ENCODE measurements around the gene NISCH. TPM values are rescaled to one million over a fixed set of nuclear protein-coding genes. Genes with fewer than 3 reads are reported as not detected.
A peak's percentile ranks its signal among the peaks of the same experiment; 100 is the strongest.

NISCH gene
- total and polyA plus RNA-seq, 2 donors (not counting 1 experiment from before 2014, with no cell fraction given): 130 to 169 TPM

- Histone ChIP-seq H3K79me2 (ENCODE audit: control insufficient read depth, insufficient read depth, low read length) (peaks cover 37% of the 10 kb centered on the region), H3K27ac (ENCODE audit: low read length in 2 of 2) (no peak overlapping the region), H3K27me3 (replicated peaks in 1 of 4; ENCODE audit: control extremely low read depth in 1 of 4, control insufficient read depth in 3 of 4, insufficient read depth in 4 of 4, low read length in 3 of 4) (peaks cover 0 to 2% (median 0%) of the 10 kb centered on the region in 4 experiments), H4K20me1 (ENCODE audit: control insufficient read depth, insufficient read depth, low read length, poor library complexity, severe bottlenecking) (no peaks in the 10 kb centered on the region), H2AFZ (ENCODE audit: insufficient read depth, low read depth, low read length, poor library complexity, severe bottlenecking) (no peak overlapping the region), H3K4me1 (ENCODE audit: control insufficient read depth in 2 of 2, insufficient read depth in 2 of 2, low read length in 2 of 2) (peaks cover 26 to 39% of the 10 kb centered on the region in 2 donors), H3K36me3 (replicated peaks in 1 of 2; ENCODE audit: control extremely low read depth in 1 of 2, control insufficient read depth in 1 of 2, extremely low read depth in 1 of 2, insufficient read depth in 2 of 2, low read length in 1 of 2) (no peaks in the 10 kb centered on the region), H3K9me3 (ENCODE audit: control extremely low read depth in 1 of 3, control insufficient read depth in 2 of 3, insufficient read depth in 1 of 3, low read length in 2 of 3) (no peaks in the 10 kb centered on the region), H3K4me3 (ENCODE audit: control extremely low read depth in 1 of 5, extremely low read depth in 1 of 5, insufficient read depth in 1 of 5, low read depth in 2 of 5, low read length in 4 of 5) (peak overlapping the region in 2 of 5 experiments; percentile 95 to 99), H3K4me2 (replicated peaks; ENCODE audit: low read depth, low read length, poor library complexity, severe bottlenecking) (peak overlapping the region; percentile 82), H3K9ac (ENCODE audit: low read length) (peak overlapping the region; percentile 94)
- Mint-ChIP-seq H3K27me3 (no peaks in the 10 kb centered on the region), H3K4me3 (peak overlapping the region; percentile 99), H3K27ac (peak overlapping the region; percentile 99), H3K9me3 (ENCODE audit: insufficient read depth) (no peaks in the 10 kb centered on the region), H3K4me1 (peaks cover 40% of the 10 kb centered on the region)
- intact Hi-C loops (cut with micrococcal nuclease): loop anchor here (2.0 to 10.0 kb wide), 6 partner anchors 261 to 1143 kb away; partner anchors contain the start of genes DUSP7, PRKCD, RBM15B and RPL29
- DNase-seq (no peak), ATAC-seq (ENCODE audit: low read depth) (no peak)
- WGBS (ENCODE audit: insufficient coverage): 85% methylated on average over 5 of the region's 7 CpGs
- POLR2A ChIA-PET: no interaction called here
- TF ChIP-seq, protein P1, sequence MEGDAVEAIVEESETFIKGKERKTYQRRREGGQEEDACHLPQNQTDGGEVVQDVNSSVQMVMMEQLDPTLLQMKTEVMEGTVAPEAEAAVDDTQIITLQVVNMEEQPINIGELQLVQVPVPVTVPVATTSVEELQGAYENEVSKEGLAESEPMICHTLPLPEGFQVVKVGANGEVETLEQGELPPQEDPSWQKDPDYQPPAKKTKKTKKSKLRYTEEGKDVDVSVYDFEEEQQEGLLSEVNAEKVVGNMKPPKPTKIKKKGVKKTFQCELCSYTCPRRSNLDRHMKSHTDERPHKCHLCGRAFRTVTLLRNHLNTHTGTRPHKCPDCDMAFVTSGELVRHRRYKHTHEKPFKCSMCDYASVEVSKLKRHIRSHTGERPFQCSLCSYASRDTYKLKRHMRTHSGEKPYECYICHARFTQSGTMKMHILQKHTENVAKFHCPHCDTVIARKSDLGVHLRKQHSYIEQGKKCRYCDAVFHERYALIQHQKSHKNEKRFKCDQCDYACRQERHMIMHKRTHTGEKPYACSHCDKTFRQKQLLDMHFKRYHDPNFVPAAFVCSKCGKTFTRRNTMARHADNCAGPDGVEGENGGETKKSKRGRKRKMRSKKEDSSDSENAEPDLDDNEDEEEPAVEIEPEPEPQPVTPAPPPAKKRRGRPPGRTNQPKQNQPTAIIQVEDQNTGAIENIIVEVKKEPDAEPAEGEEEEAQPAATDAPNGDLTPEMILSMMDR (IDR thresholded peaks at IDR 0.05): no peak
- TF ChIP-seq EZH2 (IDR thresholded peaks at IDR 0.05; ENCODE audit: borderline replicate concordance, insufficient read depth, low read depth, low read length, poor library complexity, severe bottlenecking): no peak
- CTCF ChIA-PET: no interaction called here
These were observed 82.5 kb downstream of the NISCH start for GRCh38 chr3:52537726-52538421.
